22Rv1 (cell line): Measurements from ENCODE around the gene OR10A3.

Source experiments
- ZFX ChIP-seq: fragments of 450-650 bp; IDR thresholded peaks from 2 replicates; pipeline ENCODE4 v1.6.1; 2017; ENCODE audit warnings: antibody characterized with exemption, borderline replicate concordance
- TF ChIP-seq, protein P1 (sequence below): fragments of 450-650 bp; IDR thresholded peaks from 2 replicates; pipeline ENCODE4 v1.5.1; 2017; ENCODE audit warnings: mild to moderate bottlenecking

DNA sequence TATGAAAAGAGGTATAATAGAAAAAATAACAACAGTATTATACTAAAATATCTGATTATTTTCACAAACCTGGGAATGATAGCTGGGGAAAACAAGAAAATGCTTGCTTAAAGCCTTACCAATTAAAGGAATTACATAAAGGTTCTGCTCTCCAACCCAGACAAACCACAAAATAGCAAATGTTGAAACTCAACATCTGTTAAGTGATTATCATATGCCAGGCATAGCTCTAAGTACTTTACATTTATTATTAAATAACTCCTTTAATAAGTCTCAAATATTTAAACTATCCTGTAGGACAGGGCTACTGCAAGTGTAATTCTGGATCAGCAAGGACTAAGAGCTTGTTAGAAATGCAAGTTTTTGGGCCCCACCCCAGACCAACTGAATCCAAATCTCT lies 30.5 kb downstream of the OR10A3 start:
- no peak for TF ChIP-seq ZFX
- TF ChIP-seq, protein P1, sequence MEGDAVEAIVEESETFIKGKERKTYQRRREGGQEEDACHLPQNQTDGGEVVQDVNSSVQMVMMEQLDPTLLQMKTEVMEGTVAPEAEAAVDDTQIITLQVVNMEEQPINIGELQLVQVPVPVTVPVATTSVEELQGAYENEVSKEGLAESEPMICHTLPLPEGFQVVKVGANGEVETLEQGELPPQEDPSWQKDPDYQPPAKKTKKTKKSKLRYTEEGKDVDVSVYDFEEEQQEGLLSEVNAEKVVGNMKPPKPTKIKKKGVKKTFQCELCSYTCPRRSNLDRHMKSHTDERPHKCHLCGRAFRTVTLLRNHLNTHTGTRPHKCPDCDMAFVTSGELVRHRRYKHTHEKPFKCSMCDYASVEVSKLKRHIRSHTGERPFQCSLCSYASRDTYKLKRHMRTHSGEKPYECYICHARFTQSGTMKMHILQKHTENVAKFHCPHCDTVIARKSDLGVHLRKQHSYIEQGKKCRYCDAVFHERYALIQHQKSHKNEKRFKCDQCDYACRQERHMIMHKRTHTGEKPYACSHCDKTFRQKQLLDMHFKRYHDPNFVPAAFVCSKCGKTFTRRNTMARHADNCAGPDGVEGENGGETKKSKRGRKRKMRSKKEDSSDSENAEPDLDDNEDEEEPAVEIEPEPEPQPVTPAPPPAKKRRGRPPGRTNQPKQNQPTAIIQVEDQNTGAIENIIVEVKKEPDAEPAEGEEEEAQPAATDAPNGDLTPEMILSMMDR: no peak
